Ascending aorta (tissue), 2 donors: Measurements from ENCODE around the gene BLID. TPM values are rescaled to one million over a fixed set of nuclear protein-coding genes. Genes with fewer than 3 reads are reported as not detected.
A peak's percentile ranks its signal among the peaks of the same experiment; 100 is the strongest.

Experiments
- DNase-seq, 2 donors: peaks; one replicate each; pipeline ENCODE4 v3.0.0-alpha.2; 2019; ENCODE audit warnings: low spot score in 2 of 2
- H3K27ac ChIP-seq, 2 donors: fragments of 200-600 bp; sonication (generic); one replicate each; pipeline ENCODE4 v1.5.1; 2016 to 2017; ENCODE audit warnings: mild to moderate bottlenecking in 1 of 2
- H3K27me3 ChIP-seq: fragments of 200-600 bp; sonication (generic); one replicate; pipeline ENCODE4 v1.5.1; 2017
- H3K36me3 ChIP-seq, 2 donors: fragments of 200-600 bp; sonication (generic); one replicate each; pipeline ENCODE4 v1.5.1; 2016
- H3K4me1 ChIP-seq, 2 donors: fragments of 200-600 bp; sonication (generic); one replicate each; pipeline ENCODE4 v1.5.1; 2016 to 2017; ENCODE audit warnings: mild to moderate bottlenecking in 1 of 2
- H3K4me3 ChIP-seq, 2 donors: fragments of 200-600 bp; sonication (generic); one replicate each; pipeline ENCODE4 v1.5.1; 2016 to 2017; ENCODE audit warnings: mild to moderate bottlenecking in 1 of 2
- H3K9me3 ChIP-seq, 2 donors: fragments of 200-600 bp; sonication (generic); one replicate each; pipeline ENCODE4 v1.5.1; 2016
- CTCF ChIP-seq, 3 experiments: fragments of 200-600 bp in 2 of 3; fragments of 450-650 bp in 1 of 3; sonication (generic) in 2 of 3; IDR thresholded peaks; one replicate each; pipeline ENCODE4 v1.5.1; 2016 to 2019; ENCODE audit warnings: antibody characterized with exemption in 3 of 3, mild to moderate bottlenecking in 1 of 3, moderate library complexity in 1 of 3
- intact Hi-C: fragments of 100-400 bp; cut with DNase I; formaldehyde crosslinking; loops from one replicate; pipeline ENCODE4 v1.15.1; 2023
- total RNA-seq: library from RNA; depleted of rRNA; stranded (reverse); fragments of >200 nt; gene quantifications from one replicate; pipeline ENCODE4 v1.1.0, GENCODE V29; 2016

The BLID gene
- total RNA-seq, 1 donor from 2014 or later: not detected

- intact Hi-C loops: no loop called here
- Histone ChIP-seq H3K9me3 (no peaks in the 10 kb centered on the region), H3K27ac (peak overlapping the region; percentile 91), H3K4me1 (peaks cover under 1 to 8% of the 10 kb centered on the region in 2 donors), H3K27me3 (no peaks in the 10 kb centered on the region), H3K4me3 (peak overlapping the region; percentile 71 to 77), H3K36me3 (peaks cover 0 to under 1% of the 10 kb centered on the region in 2 donors)
- TF ChIP-seq CTCF (IDR thresholded peaks at IDR 0.05): no peak
- no peak for DNase-seq
These were observed 19.5 kb downstream of the BLID start for GRCh38 chr11:122096272-122097112.

GRCh38 chr11:122095681-122096262 lies 20.2 kb downstream of the BLID start:
- no peaks in the 10 kb centered on the region for H3K27me3 ChIP-seq
- DNase-seq: no peak
- peaks cover 5 to 8% of the 10 kb centered on the region in 2 donors for H3K36me3 ChIP-seq
- peak overlapping the region; percentile 91 for H3K27ac ChIP-seq
- intact Hi-C loops: no loop called here
- peaks cover 2 to 13% of the 10 kb centered on the region in 2 donors for H3K4me1 ChIP-seq
- no peaks in the 10 kb centered on the region for H3K9me3 ChIP-seq
- TF ChIP-seq CTCF (IDR thresholded peaks at IDR 0.05): no peak
- peak overlapping the region; percentile 71 to 77 for H3K4me3 ChIP-seq

GRCh38 chr11:122094836-122095235 lies 21.2 kb downstream of the BLID start:
- DNase-seq: no peak
- peak overlapping the region; percentile 91 for H3K27ac ChIP-seq
- no peak for TF ChIP-seq CTCF (IDR thresholded peaks at IDR 0.05)
- no peaks in the 10 kb centered on the region for H3K27me3 ChIP-seq
- H3K4me3 ChIP-seq: peak overlapping the region; percentile 71 to 77
- H3K36me3 ChIP-seq: peaks cover 5 to 15% of the 10 kb centered on the region in 2 donors
- peaks cover 2 to 16% of the 10 kb centered on the region in 2 donors for H3K4me1 ChIP-seq
- intact Hi-C loops: no loop called here
- H3K9me3 ChIP-seq: no peaks in the 10 kb centered on the region

- peaks cover 3 to 20% of the 10 kb centered on the region in 2 donors for H3K4me1 ChIP-seq
- peak overlapping the region in 1 of 2 donors; percentile 77 for H3K4me3 ChIP-seq
- H3K27me3 ChIP-seq: no peaks in the 10 kb centered on the region
- intact Hi-C loops: no loop called here
- H3K27ac ChIP-seq: peak overlapping the region; percentile 91
- no peaks in the 10 kb centered on the region for H3K9me3 ChIP-seq
- no peak for DNase-seq
- peaks cover 5 to 15% of the 10 kb centered on the region in 2 donors for H3K36me3 ChIP-seq
- TF ChIP-seq CTCF (IDR thresholded peaks at IDR 0.05): no peak
These were observed 22.2 kb downstream of the BLID start for GRCh38 chr11:122093731-122094275.

- no peaks in the 10 kb centered on the region for H3K9me3 ChIP-seq
- no peak for DNase-seq
- TF ChIP-seq CTCF (IDR thresholded peaks at IDR 0.05): no peak
- H3K36me3 ChIP-seq: peaks cover 16 to 27% of the 10 kb centered on the region in 2 donors
- peak overlapping the region; percentile 91 for H3K27ac ChIP-seq
- H3K27me3 ChIP-seq: no peaks in the 10 kb centered on the region
- H3K4me1 ChIP-seq: peaks cover 5 to 25% of the 10 kb centered on the region in 2 donors
- H3K4me3 ChIP-seq: no peak overlapping the region
- intact Hi-C loops: no loop called here
These were observed 24.2 kb downstream of the BLID start for GRCh38 chr11:122091835-122092234.
